Measurements from ENCODE around the gene SLC2A14.

Gene SLC2A14

GRCh38 chr12:7781274-7781673, 91.4 kb downstream of the SLC2A14 start:
- Histone ChIP-seq H3K9me3 (ENCODE audit: severe bottlenecking) (no peaks in the 10 kb centered on the region), H3K27me3 (ENCODE audit: insufficient read depth, poor library complexity, severe bottlenecking) (no peaks in the 10 kb centered on the region), H3K4me1 (ENCODE audit: insufficient read depth, poor library complexity, severe bottlenecking) (no peaks in the 10 kb centered on the region), H3K4me3 (ENCODE audit: severe bottlenecking) (no peak overlapping the region), H3K27ac (ENCODE audit: poor library complexity, severe bottlenecking) (no peak overlapping the region), H3K36me3 (ENCODE audit: low read depth) (no peaks in the 10 kb centered on the region)
- ATAC-seq (ENCODE audit: low read depth), result no peak
- DNase-seq (ENCODE audit: low spot score), result no peak
- TF ChIP-seq CTCF (IDR thresholded peaks at IDR 0.05; ENCODE audit: poor library complexity, severe bottlenecking), result no peak

- no peak for ATAC-seq (ENCODE audit: low read depth)
- H3K4me1 ChIP-seq (ENCODE audit: insufficient read depth, poor library complexity, severe bottlenecking), result no peaks in the 10 kb centered on the region
- no peak overlapping the region for H3K4me3 ChIP-seq (ENCODE audit: severe bottlenecking)
- H3K36me3 ChIP-seq (ENCODE audit: low read depth), result no peaks in the 10 kb centered on the region
- no peaks in the 10 kb centered on the region for H3K9me3 ChIP-seq (ENCODE audit: severe bottlenecking)
- no peak for DNase-seq (ENCODE audit: low spot score)
- H3K27ac ChIP-seq (ENCODE audit: poor library complexity, severe bottlenecking), result no peak overlapping the region
- TF ChIP-seq CTCF (IDR thresholded peaks at IDR 0.05; ENCODE audit: poor library complexity, severe bottlenecking), result no peak
- no peaks in the 10 kb centered on the region for H3K27me3 ChIP-seq (ENCODE audit: insufficient read depth, poor library complexity, severe bottlenecking)
Measured at GRCh38 chr12:7769999-7770398, 102.7 kb downstream of the SLC2A14 start.

All from RWPE2 (cell line).